SK-N-SH (cell line): Measurements from ENCODE around the gene PXMP2.

ENCODE experiments used
- FOSL2 ChIP-seq: IDR thresholded peaks from 2 replicates; pipeline ENCODE4 v1.4.0; 2012; ENCODE audit warnings: low read depth, mild to moderate bottlenecking, moderate library complexity, borderline replicate concordance
- MAX ChIP-seq: IDR thresholded peaks from 2 replicates; pipeline ENCODE4 v1.4.0; 2012; ENCODE audit warnings: low read depth
- MXI1 ChIP-seq: IDR thresholded peaks from 2 replicates; pipeline ENCODE4 v1.6.1; 2012; ENCODE audit warnings: mild to moderate bottlenecking, low read depth, low read length, improper control_type of control experiment
- POLR2AphosphoS5 ChIP-seq: IDR thresholded peaks from 2 replicates; pipeline ENCODE4 v1.6.1; 2012; ENCODE audit warnings: low read depth, low read length
- RAD21 ChIP-seq: IDR thresholded peaks from 2 replicates; pipeline ENCODE4 v1.6.1; 2012; ENCODE audit warnings: mild to moderate bottlenecking, low read length
- RCOR1 ChIP-seq: fragments of 150-350 bp; IDR thresholded peaks from 2 replicates; pipeline ENCODE4 v1.6.1; 2017; ENCODE audit warnings: antibody characterized with exemption, low read length
- SIN3A ChIP-seq: IDR thresholded peaks from 2 replicates; pipeline ENCODE4 v1.6.1; 2012; ENCODE audit warnings: low read depth, mild to moderate bottlenecking, low read length, moderate library complexity, borderline replicate concordance
- SMC3 ChIP-seq: IDR thresholded peaks from 2 replicates; pipeline ENCODE4 v1.6.1; 2012; ENCODE audit warnings: low read depth, low read length, improper control_type of control experiment
- USF2 ChIP-seq: fragments of 150-350 bp; IDR thresholded peaks from 2 replicates; pipeline ENCODE4 v1.6.1; 2017; ENCODE audit warnings: antibody characterized with exemption, low read length, low read depth, borderline replicate concordance
- TF ChIP-seq, protein P1 (sequence below): fragments of 200-600 bp; sonication (generic); IDR thresholded peaks from 2 replicates; pipeline ENCODE4 v1.6.1; 2017; ENCODE audit warnings: antibody characterized with exemption, mild to moderate bottlenecking, moderate library complexity

- TF ChIP-seq FOSL2 (no peak), SMC3 (no peak), POLR2AphosphoS5 (no peak), SIN3A (no peak), MAX (no peak), USF2 (no peak), RCOR1 (no peak), RAD21 (no peak), MXI1 (no peak)
- TF ChIP-seq, protein P1, sequence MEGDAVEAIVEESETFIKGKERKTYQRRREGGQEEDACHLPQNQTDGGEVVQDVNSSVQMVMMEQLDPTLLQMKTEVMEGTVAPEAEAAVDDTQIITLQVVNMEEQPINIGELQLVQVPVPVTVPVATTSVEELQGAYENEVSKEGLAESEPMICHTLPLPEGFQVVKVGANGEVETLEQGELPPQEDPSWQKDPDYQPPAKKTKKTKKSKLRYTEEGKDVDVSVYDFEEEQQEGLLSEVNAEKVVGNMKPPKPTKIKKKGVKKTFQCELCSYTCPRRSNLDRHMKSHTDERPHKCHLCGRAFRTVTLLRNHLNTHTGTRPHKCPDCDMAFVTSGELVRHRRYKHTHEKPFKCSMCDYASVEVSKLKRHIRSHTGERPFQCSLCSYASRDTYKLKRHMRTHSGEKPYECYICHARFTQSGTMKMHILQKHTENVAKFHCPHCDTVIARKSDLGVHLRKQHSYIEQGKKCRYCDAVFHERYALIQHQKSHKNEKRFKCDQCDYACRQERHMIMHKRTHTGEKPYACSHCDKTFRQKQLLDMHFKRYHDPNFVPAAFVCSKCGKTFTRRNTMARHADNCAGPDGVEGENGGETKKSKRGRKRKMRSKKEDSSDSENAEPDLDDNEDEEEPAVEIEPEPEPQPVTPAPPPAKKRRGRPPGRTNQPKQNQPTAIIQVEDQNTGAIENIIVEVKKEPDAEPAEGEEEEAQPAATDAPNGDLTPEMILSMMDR = no peak
Measured at GRCh38 chr12:132668191-132669088, 18.9 kb upstream of the PXMP2 start.
